Hepatic stellate cell (primary cell): ENCODE measurements around the gene ALG13.
"Not testable (repeated sequence)": the region's sequence is repeated elsewhere in the genome, so short reads cannot be mapped to it uniquely, and the experiment has no call there.

Experiments used
- DNase-seq: peaks from one replicate; pipeline ENCODE4 v3.0.0; 2011; ENCODE audit warnings: low spot score

ALG13 gene

GRCh38 chrX:111759686-111760085, 78.7 kb downstream of the ALG13 start:
- DNase-seq: no peak

- DNase-seq: no peak
Measured at GRCh38 chrX:111761578-111762135, 80.7 kb downstream of the ALG13 start.

GRCh38 chrX:111778591-111778990, 97.6 kb downstream of the ALG13 start:
- no peak for DNase-seq

- no peak for DNase-seq
Measured at GRCh38 chrX:111779582-111779981, 98.6 kb downstream of the ALG13 start.

GRCh38 chrX:111784667-111785066, 103.7 kb downstream of the ALG13 start:
- DNase-seq: no peak

- DNase-seq: not testable (repeated sequence)
Measured at GRCh38 chrX:111790054-111790453, 109.1 kb downstream of the ALG13 start.
